IPS-11a (cell line): Measurements from ENCODE around the gene RNF14.

Experiments
- H3K4me3 ChIP-seq: one replicate; pipeline ENCODE4 v1.5.1; 2013; ENCODE audit warnings: low read depth, low read length, control low read depth

The RNF14 gene

GRCh38 chr5:141973871-141974595 is 5.1 kb downstream of the RNF14 start:
- no peak overlapping the region for H3K4me3 ChIP-seq

- H3K4me3 ChIP-seq, result no peak overlapping the region
These were observed 7.3 kb downstream of the RNF14 start for GRCh38 chr5:141976176-141976575.

GRCh38 chr5:141978389-141978788 is 9.5 kb downstream of the RNF14 start:
- no peak overlapping the region for H3K4me3 ChIP-seq

GRCh38 chr5:141982626-141983025 is 13.7 kb downstream of the RNF14 start:
- H3K4me3 ChIP-seq, result no peak overlapping the region

GRCh38 chr5:141986072-141986471 is 17.2 kb downstream of the RNF14 start:
- H3K4me3 ChIP-seq, result no peak overlapping the region

GRCh38 chr5:141989720-141990119 is 20.8 kb downstream of the RNF14 start:
- H3K4me3 ChIP-seq, result no peak overlapping the region

GRCh38 chr5:141992349-141992963 is 23.6 kb downstream of the RNF14 start:
- no peak overlapping the region for H3K4me3 ChIP-seq

- H3K4me3 ChIP-seq, result no peak overlapping the region
These were observed 25.7 kb downstream of the RNF14 start for GRCh38 chr5:141994511-141995136.

- H3K4me3 ChIP-seq, result no peak overlapping the region
These were observed 26.8 kb downstream of the RNF14 start for GRCh38 chr5:141995656-141996055.

GRCh38 chr5:141997358-141997960 is 28.6 kb downstream of the RNF14 start:
- H3K4me3 ChIP-seq, result no peak overlapping the region

GRCh38 chr5:142000173-142000572 is 31.3 kb downstream of the RNF14 start:
- no peak overlapping the region for H3K4me3 ChIP-seq

GRCh38 chr5:142000704-142001484 is 32.0 kb downstream of the RNF14 start:
- H3K4me3 ChIP-seq, result no peak overlapping the region

- no peak overlapping the region for H3K4me3 ChIP-seq
These were observed 34.4 kb downstream of the RNF14 start for GRCh38 chr5:142003266-142003800.

- no peak overlapping the region for H3K4me3 ChIP-seq
These were observed 37.7 kb downstream of the RNF14 start for GRCh38 chr5:142006363-142007236.

GRCh38 chr5:142007237-142007544 is 38.3 kb downstream of the RNF14 start:
- H3K4me3 ChIP-seq, result no peak overlapping the region

- no peak overlapping the region for H3K4me3 ChIP-seq
These were observed 39.9 kb downstream of the RNF14 start for GRCh38 chr5:142008813-142009212.

- H3K4me3 ChIP-seq, result no peak overlapping the region
These were observed 41.0 kb downstream of the RNF14 start for GRCh38 chr5:142009886-142010285.

GRCh38 chr5:142011572-142012185 is 42.8 kb downstream of the RNF14 start:
- no peak overlapping the region for H3K4me3 ChIP-seq

GRCh38 chr5:142012186-142012785 is 43.4 kb downstream of the RNF14 start:
- H3K4me3 ChIP-seq, result peak overlapping the region; percentile 68
